Tibial nerve (tissue), 4 donors: ENCODE data around the gene DNAJC4. TPM values are rescaled to one million over a fixed set of nuclear protein-coding genes. Genes with fewer than 3 reads are reported as not detected.
A peak's percentile ranks its signal among the peaks of the same experiment; 100 is the strongest.

Experiments
- DNase-seq, 2 donors: peaks; one replicate each; pipeline ENCODE4 v3.0.0-alpha.2; 2019; ENCODE audit warnings: low spot score in 2 of 2
- H3K27ac ChIP-seq, 4 donors: fragments of 200-600 bp; sonication (generic) in 3 of 4; one replicate each; pipeline ENCODE4 v1.5.1; 2017 to 2019; ENCODE audit warnings: mild to moderate bottlenecking in 1 of 4
- H3K27me3 ChIP-seq, 2 donors: fragments of 200-600 bp; sonication (generic) in 1 of 2; one replicate each; pipeline versions ENCODE4 v1.5.1 to v1.6.0; 2017 to 2019
- H3K36me3 ChIP-seq, 3 donors: fragments of 200-600 bp; sonication (generic); one replicate each; pipeline ENCODE4 v1.5.1; 2018 to 2019
- H3K4me1 ChIP-seq, 4 donors: fragments of 200-600 bp; sonication (generic) in 3 of 4; one replicate each; pipeline ENCODE4 v1.5.1; 2017 to 2019
- H3K4me3 ChIP-seq, 4 donors: fragments of 200-600 bp; sonication (generic) in 3 of 4; one replicate each; pipeline ENCODE4 v1.5.1; 2017 to 2019; ENCODE audit warnings: mild to moderate bottlenecking in 1 of 4, moderate library complexity in 1 of 4
- H3K9me3 ChIP-seq, 4 donors: fragments of 200-600 bp; sonication (generic) in 3 of 4; one replicate each; pipeline ENCODE4 v1.5.1; 2017 to 2019
- EP300 ChIP-seq, 2 donors: sonication (generic); formaldehyde crosslinking; IDR thresholded peaks; one replicate each; pipeline ENCODE4 v1.6.1; 2017; ENCODE audit warnings: antibody characterized with exemption in 2 of 2, mild to moderate bottlenecking in 1 of 2
- POLR2A ChIP-seq, 2 donors: fragments of 450-650 bp; IDR thresholded peaks; one replicate each; pipeline ENCODE4 v1.6.1; 2017; ENCODE audit warnings: antibody characterized with exemption in 2 of 2, mild to moderate bottlenecking in 2 of 2, moderate library complexity in 2 of 2
- WGBS, 2 donors: methylation state at CpG; one replicate each; pipeline ENCODE4 v1.1.5; 2018; 5-methylcytosine and 5-hydroxymethylcytosine counted together
- total RNA-seq, 4 donors: library from RNA; depleted of rRNA; stranded (reverse); fragments of >200 nt; gene quantifications; one replicate each; pipeline ENCODE4 v1.1.0, GENCODE V29; 2016
- TF ChIP-seq, protein P1 (sequence below), 5 experiments: fragments of 200-600 bp in 3 of 5; fragments of 450-650 bp in 2 of 5; sonication (generic) in 3 of 5; IDR thresholded peaks; one replicate each; pipeline ENCODE4 v1.5.1; 2016 to 2019; ENCODE audit warnings: antibody characterized with exemption in 5 of 5, mild to moderate bottlenecking in 3 of 5, moderate library complexity in 2 of 5

Gene DNAJC4
- total RNA-seq, 4 donors from 2014 or later: 20.1 to 42.0 (median 25.8) TPM

DNA sequence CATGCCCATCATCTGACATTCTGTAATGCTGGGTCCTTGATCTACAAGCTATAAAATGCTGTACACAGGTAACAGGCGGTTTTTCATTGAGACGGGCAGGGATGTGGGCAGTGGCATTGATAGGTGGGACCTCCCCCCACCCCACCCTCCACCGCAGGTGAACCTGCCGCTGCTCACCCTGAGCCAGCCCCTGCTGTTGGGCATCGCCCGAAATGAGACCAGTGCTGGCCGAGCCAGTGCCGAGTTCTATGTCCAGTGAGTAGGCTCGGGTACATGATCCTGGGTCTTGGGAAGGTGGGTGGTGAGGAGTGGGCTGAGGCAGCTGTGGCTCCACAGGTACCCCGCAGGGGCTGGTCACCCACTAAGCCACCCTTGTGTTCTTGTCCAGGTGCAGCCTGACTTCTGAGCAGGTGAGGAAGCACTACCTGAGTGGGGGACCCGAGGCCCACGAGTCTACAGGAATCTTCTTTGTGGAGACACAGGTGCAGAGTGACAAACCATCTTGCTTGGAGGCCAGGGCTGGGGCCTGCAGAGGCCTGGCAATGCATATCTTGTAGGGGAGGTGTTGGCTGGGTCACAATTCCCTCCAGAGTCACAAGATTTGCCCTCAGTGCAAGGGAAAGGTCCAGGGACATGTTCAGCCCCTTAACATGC lies 1.1 kb upstream of the DNAJC4 start:
- 90% methylated on average over 8 to 12 of the region's 12 CpGs for WGBS, 2 donors
- no peaks in the 10 kb centered on the region for H3K9me3 ChIP-seq
- no peak for DNase-seq
- peaks cover 0 to 5% (median 0%) of the 10 kb centered on the region in 3 donors for H3K36me3 ChIP-seq
- peak overlapping the region in 3 of 4 donors; percentile 93 to 96 (median 95) for H3K27ac ChIP-seq
- no peaks in the 10 kb centered on the region for H3K27me3 ChIP-seq
- TF ChIP-seq EP300 (IDR thresholded peaks at IDR 0.05) (no peak), POLR2A (IDR thresholded peaks at IDR 0.05) (no peak)
- TF ChIP-seq, protein P1, sequence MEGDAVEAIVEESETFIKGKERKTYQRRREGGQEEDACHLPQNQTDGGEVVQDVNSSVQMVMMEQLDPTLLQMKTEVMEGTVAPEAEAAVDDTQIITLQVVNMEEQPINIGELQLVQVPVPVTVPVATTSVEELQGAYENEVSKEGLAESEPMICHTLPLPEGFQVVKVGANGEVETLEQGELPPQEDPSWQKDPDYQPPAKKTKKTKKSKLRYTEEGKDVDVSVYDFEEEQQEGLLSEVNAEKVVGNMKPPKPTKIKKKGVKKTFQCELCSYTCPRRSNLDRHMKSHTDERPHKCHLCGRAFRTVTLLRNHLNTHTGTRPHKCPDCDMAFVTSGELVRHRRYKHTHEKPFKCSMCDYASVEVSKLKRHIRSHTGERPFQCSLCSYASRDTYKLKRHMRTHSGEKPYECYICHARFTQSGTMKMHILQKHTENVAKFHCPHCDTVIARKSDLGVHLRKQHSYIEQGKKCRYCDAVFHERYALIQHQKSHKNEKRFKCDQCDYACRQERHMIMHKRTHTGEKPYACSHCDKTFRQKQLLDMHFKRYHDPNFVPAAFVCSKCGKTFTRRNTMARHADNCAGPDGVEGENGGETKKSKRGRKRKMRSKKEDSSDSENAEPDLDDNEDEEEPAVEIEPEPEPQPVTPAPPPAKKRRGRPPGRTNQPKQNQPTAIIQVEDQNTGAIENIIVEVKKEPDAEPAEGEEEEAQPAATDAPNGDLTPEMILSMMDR (IDR thresholded peaks at IDR 0.05): no peak
- peak overlapping the region in 1 of 4 donors; percentile 79 for H3K4me3 ChIP-seq
- peaks cover 0 to 82% (median 38%) of the 10 kb centered on the region in 4 donors for H3K4me1 ChIP-seq

DNA sequence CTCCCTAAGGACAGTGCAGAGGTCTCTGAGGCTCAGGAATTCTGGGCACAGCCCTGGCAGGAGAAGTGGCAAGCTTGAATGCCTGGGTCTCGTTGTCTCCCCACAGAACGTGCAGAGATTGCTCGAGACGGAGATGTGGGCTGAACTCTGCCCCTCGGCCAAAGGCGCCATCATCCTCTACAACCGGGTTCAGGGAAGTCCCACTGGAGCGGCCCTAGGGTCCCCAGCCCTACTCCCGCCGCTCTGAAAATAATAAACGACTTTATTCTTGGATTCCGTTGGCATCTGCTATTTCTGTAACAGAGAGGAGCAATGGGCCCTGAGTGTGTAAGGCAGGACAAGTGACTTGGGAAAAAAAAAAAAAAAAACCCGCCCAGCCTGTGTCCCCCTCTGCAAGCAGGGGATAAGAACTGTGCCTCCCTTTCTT lies 591 bp upstream of the DNAJC4 start:
- H3K4me1 ChIP-seq: peaks cover 0 to 77% (median 38%) of the 10 kb centered on the region in 4 donors
- H3K36me3 ChIP-seq: no peaks in the 10 kb centered on the region
- H3K4me3 ChIP-seq: peak overlapping the region; percentile 50 to 79 (median 62)
- H3K9me3 ChIP-seq: no peaks in the 10 kb centered on the region
- TF ChIP-seq EP300 (IDR thresholded peaks at IDR 0.05): no peak
- no peak for TF ChIP-seq POLR2A (IDR thresholded peaks at IDR 0.05)
- TF ChIP-seq, protein P1 (IDR thresholded peaks at IDR 0.05): no peak
- 27 to 30% methylated on average over 11 to 13 of the region's 13 CpGs for WGBS, 2 donors
- H3K27me3 ChIP-seq: no peaks in the 10 kb centered on the region
- peak overlapping the region; percentile 87 to 96 (median 94) for H3K27ac ChIP-seq
- DNase-seq: no peak

DNA sequence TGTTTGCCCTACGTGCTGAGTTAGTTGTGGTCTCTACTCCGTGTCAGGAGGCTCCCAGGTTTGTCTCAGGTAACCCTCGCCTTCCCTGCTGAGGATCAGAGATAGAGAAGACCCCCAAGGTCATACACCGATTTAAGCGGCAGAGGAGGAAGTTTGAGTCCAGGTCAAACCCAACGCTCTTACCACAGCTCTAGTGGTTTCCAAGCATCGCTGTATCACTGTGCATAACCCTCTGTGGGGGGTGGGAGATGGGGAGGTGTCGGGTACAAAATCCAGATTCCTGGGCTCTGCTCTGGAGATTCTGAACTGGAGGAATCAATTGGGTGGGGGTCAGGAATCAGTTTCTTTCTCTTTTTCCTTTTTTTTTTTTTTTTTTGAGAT lies 627 bp downstream of the DNAJC4 start:
- H3K4me1 ChIP-seq: peaks cover 0 to 79% (median 46%) of the 10 kb centered on the region in 4 donors
- H3K9me3 ChIP-seq: no peaks in the 10 kb centered on the region
- WGBS, 2 donors: 11% methylated on average over 8 of the region's 8 CpGs
- H3K27me3 ChIP-seq: no peaks in the 10 kb centered on the region
- DNase-seq: no peak
- H3K36me3 ChIP-seq: peaks cover 0 to under 1% (median 0%) of the 10 kb centered on the region in 3 donors
- peak overlapping the region; percentile 87 to 96 (median 94) for H3K27ac ChIP-seq
- no peak for TF ChIP-seq EP300 (IDR thresholded peaks at IDR 0.05)
- TF ChIP-seq, protein P1 (IDR thresholded peaks at IDR 0.05): no peak
- H3K4me3 ChIP-seq: peak overlapping the region; percentile 50 to 79 (median 62)

DNA sequence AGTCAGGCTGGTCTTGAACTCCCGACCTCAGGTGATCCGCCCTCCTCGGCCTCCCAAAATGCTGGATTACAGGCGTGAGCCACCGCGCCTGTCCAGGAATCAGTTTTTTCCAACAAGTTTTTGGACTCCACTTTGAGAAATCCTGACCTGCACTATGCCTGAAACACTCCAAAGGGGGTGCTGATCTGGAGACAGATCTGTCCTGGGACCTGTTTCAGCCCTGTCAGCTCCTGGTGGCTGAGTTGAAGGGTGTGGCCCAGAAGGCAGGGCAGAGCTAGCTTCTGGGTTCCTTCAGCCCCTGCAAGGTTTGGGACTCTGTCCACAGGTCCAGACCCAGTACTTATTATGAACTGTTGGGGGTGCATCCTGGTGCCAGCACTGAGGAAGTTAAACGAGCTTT lies 1.2 kb downstream of the DNAJC4 start:
- no peak for DNase-seq
- WGBS, 2 donors: 85 to 87% methylated on average over 7 of the region's 7 CpGs

More for the DNA sequence above, 1.2 kb downstream of the DNAJC4 start:
- H3K9me3 ChIP-seq: no peaks in the 10 kb centered on the region
- peaks cover 0 to 6% (median 0%) of the 10 kb centered on the region in 3 donors for H3K36me3 ChIP-seq
- peak overlapping the region in 1 of 4 donors; percentile 96 for H3K27ac ChIP-seq
- H3K4me1 ChIP-seq: peaks cover 0 to 82% (median 45%) of the 10 kb centered on the region in 4 donors
- H3K4me3 ChIP-seq: no peak overlapping the region
- TF ChIP-seq, protein P1 (IDR thresholded peaks at IDR 0.05): no peak
- TF ChIP-seq POLR2A (IDR thresholded peaks at IDR 0.05) (no peak), EP300 (IDR thresholded peaks at IDR 0.05) (no peak)
- no peaks in the 10 kb centered on the region for H3K27me3 ChIP-seq
